ENCODE measurements around the gene WWOX. TPM values are rescaled to one million over a fixed set of nuclear protein-coding genes. Genes with fewer than 3 reads are reported as not detected.

The WWOX gene
- total and polyA plus RNA-seq, 2 donors (not counting 3 experiments of a cell fraction or from before 2014, with no cell fraction given) = 6.2 to 12.5 TPM

DNA sequence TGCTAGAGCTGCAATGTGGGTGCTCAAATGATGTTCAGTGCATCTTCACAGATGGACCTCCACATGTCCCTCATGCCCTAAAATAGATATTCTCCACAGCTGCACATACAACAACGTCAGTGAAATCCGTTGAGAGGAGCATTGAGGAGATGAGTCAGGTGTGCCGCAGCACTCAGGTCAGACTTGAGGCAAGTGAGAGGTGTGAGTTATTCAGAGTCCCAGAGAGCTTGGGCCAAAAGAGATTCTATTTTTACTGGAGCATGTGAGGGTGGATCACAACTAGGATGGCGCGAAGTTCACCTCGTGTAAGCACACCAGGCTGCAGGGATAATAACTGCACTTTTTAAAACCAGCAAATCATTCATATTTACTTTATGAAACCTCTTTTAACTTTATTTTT, 855.8 kb downstream of the WWOX start:
- POLR2A ChIA-PET = no interaction called here
- Histone ChIP-seq H3K9me1 (replicated peaks; ENCODE audit: control insufficient read depth, extremely low read depth, insufficient read depth, low read length) (no peaks in the 10 kb centered on the region), H3K36me3 (ENCODE audit: control insufficient read depth in 2 of 2, extremely low read depth in 1 of 2, insufficient read depth in 2 of 2, low read length in 2 of 2) (no peaks in the 10 kb centered on the region), H3K27me3 (ENCODE audit: control insufficient read depth in 2 of 2, insufficient read depth in 2 of 2, low read length in 2 of 2) (no peaks in the 10 kb centered on the region), H4K20me1 (replicated peaks; ENCODE audit: control insufficient read depth, extremely low read depth, insufficient read depth, low read length) (no peaks in the 10 kb centered on the region), H3K9me3 (replicated peaks; ENCODE audit: control insufficient read depth, insufficient read depth, low read length) (peaks cover 4% of the 10 kb centered on the region), H2AFZ (ENCODE audit: low read depth, low read length) (no peak overlapping the region), H3K27ac (ENCODE audit: insufficient read depth, low read depth, low read length) (no peak overlapping the region), H3K79me2 (ENCODE audit: control insufficient read depth, insufficient read depth, low read length) (no peaks in the 10 kb centered on the region), H3K4me3 (replicated peaks in 1 of 3; ENCODE audit: insufficient read depth in 1 of 3, low read depth in 1 of 3, low read length in 3 of 3) (no peak overlapping the region), H3K4me1 (ENCODE audit: control insufficient read depth, extremely low read depth, insufficient read depth, low read length) (no peaks in the 10 kb centered on the region), H3K9ac (replicated peaks; ENCODE audit: extremely low read depth, insufficient read depth, low read length) (no peak overlapping the region), H3K4me2 (ENCODE audit: insufficient read depth, low read length) (no peak overlapping the region)
- FAIRE-seq = no peak
- TF ChIP-seq GATA2 (IDR thresholded peaks at IDR 0.05; ENCODE audit: insufficient read depth, insufficient read length, low read depth, low read length) (no peak), POLR2AphosphoS5 (IDR thresholded peaks at IDR 0.05; ENCODE audit: insufficient read depth, low read depth, low read length) (no peak), MYC (IDR thresholded peaks at IDR 0.05; ENCODE audit: low read depth, low read length) (no peak), POLR2A (IDR thresholded peaks at IDR 0.05; ENCODE audit: low read depth, low read length) (no peak), JUN (IDR thresholded peaks at IDR 0.05; ENCODE audit: borderline replicate concordance, insufficient read depth, insufficient read length, low read depth) (no peak), EZH2 (IDR thresholded peaks at IDR 0.05; ENCODE audit: borderline replicate concordance, low read depth, low read length, severe bottlenecking) (no peak), FOS (IDR thresholded peaks at IDR 0.05; ENCODE audit: borderline replicate concordance, insufficient read depth, low read length) (no peak)
- TF ChIP-seq, protein P1, sequence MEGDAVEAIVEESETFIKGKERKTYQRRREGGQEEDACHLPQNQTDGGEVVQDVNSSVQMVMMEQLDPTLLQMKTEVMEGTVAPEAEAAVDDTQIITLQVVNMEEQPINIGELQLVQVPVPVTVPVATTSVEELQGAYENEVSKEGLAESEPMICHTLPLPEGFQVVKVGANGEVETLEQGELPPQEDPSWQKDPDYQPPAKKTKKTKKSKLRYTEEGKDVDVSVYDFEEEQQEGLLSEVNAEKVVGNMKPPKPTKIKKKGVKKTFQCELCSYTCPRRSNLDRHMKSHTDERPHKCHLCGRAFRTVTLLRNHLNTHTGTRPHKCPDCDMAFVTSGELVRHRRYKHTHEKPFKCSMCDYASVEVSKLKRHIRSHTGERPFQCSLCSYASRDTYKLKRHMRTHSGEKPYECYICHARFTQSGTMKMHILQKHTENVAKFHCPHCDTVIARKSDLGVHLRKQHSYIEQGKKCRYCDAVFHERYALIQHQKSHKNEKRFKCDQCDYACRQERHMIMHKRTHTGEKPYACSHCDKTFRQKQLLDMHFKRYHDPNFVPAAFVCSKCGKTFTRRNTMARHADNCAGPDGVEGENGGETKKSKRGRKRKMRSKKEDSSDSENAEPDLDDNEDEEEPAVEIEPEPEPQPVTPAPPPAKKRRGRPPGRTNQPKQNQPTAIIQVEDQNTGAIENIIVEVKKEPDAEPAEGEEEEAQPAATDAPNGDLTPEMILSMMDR (IDR thresholded peaks at IDR 0.05; ENCODE audit: extremely low read depth in 1 of 2, insufficient read depth in 1 of 2, low read depth in 1 of 2, low read length in 2 of 2) = no peak
- TF ChIP-seq, protein P2, sequence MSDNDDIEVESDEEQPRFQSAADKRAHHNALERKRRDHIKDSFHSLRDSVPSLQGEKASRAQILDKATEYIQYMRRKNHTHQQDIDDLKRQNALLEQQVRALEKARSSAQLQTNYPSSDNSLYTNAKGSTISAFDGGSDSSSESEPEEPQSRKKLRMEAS (IDR thresholded peaks at IDR 0.05; ENCODE audit: insufficient read depth, insufficient read length) = no peak
- intact Hi-C loops (cut with micrococcal nuclease) (no loop called here), dilution Hi-C loops (cut with MboI; ENCODE audit: extremely low pct_ligation_motif_present, low sequenced_read_pairs) (no loop called here)
- DNase-seq (ENCODE audit: low read depth, low spot score) = no peak
- CTCF ChIA-PET = no interaction called here
- BruUV-seq (replicated peaks) = no TSS peak
